SHP77 (cell line): ENCODE data around the gene DMRTB1.

Source experiments
- DNase-seq, 2 experiments: peaks; one replicate each; lab custom pipeline; 2025; lab: John Stamatoyannopoulos, UW

Gene DMRTB1

DNA sequence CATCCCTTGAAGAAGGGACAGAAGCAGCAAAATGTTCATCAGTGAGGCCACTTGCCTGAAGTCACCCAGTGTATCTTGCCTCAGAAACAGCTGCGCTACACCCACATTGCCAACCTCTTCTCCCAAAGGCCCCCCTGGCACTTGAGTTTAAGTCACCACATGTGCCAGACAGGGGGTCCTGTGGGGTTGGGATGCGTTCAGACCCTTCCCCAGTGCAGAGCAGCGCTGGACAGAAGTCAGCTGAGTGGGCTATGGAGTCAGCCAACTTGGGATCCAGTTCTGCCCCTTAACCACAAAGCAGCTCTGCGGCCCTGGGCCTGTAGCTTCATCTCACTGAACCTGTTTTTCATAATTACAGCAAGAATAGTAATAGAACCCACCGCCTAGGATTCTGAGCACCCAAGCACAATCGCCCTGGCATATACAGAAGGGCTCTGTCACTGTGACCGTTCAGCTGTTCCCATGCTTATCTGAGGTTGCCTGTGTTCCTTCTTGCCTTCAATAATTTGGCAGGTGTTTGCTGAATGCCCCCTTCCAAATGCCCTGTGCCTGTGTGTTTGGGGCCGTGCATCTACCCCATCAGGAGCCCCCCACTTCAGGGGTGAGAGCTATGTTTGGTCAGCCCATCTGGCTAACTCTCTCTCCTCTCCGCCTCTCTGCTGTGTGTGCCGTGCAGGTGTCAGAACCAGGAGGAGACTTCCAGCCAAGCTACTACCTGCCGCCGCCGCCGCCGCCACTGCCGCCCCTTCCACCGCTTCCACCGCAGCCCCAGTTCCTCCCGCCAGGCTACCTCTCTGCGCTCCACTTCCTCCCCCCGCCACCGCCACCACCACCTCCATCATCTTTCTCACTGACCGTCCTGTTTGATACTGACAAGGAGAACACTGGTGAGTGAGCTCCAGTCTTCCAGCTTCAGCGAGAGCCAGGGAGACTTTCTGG lies 5.0 kb downstream of the DMRTB1 start:
- no peak for DNase-seq

DNA sequence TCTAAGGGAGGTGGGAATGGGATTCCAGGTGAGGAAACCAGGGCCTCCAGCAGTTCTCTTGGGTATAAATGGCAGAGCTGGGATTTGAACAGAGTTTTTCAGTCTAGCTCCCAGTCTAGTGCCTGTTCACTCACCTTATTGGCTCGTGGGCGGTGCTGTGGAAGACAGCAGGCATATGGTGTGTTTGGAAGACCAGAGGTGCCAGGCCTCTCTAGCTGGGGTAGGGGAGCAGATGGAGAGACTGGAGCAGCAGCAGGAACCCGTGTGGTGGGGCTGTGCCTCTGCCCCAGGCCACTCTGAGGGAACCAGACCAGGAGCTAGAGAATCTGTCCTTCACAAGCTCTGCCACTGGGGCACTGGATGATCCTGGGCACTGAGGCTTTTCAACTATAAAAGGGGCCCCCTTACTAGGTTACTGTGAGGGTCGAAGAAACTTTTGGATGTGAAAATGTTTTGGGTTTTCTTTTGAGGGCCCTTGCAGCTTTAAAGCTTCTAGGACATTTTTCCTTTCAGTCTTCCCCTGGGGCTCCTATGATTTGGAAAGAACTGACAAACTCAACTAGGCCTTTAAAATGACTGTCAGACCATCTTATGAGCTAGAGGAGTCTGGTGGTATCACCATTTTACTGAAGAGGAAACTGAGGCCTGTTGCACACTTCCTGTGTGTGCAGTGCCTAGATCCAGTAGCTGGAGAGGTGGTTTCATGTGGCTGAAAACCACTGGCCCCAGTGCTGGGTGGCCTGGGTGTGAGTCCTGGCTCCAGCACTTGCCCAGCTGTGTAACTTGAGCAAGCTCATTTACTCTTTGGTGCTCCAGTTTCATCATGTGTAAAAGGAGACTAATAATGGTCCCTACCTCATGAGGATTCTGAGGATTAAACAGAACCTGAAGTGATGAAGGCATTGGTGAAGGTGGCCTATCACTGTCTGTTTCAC lies 6.1 kb downstream of the DMRTB1 start:
- DNase-seq = no peak

DNA sequence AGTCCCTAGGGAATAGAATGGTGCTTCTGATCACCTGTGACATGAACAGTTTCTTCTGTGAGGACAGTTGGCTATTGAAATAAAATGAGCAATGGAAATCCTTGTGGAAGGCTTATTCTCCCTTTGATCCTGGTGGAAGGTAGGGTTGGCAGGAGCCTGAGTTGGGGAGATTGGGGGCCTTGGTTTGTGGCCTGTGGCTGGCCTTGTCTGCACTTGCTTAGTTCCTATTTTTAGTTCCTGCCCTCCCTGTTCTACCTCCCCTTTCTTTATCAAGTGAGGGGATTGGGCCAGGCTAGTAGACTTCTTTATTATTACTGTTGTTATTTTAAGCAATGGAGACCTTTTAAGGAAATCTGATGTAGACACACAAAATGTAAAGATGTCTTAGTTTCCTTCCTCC lies 8.2 kb downstream of the DMRTB1 start:
- DNase-seq = no peak

DNA sequence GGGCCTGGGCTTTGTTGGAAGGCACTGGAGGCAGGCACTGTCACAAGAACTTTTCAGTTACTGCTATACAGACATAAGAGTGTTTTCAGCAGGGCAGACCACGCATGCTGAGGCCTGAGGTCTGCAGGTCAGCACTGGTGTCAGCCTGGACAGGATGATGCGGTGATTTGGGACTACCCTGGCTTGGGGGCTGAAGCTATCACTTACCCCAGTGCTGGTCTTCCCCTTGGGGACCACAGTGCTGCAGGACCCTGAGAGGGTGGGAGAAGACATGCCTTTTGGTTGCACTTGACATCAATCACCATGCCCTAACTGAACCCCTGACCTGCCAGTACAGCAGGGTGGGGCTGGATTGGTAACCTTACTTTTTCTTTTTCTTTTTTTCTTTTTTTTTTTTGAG lies 9.2 kb downstream of the DMRTB1 start:
- DNase-seq = no peak

DNA sequence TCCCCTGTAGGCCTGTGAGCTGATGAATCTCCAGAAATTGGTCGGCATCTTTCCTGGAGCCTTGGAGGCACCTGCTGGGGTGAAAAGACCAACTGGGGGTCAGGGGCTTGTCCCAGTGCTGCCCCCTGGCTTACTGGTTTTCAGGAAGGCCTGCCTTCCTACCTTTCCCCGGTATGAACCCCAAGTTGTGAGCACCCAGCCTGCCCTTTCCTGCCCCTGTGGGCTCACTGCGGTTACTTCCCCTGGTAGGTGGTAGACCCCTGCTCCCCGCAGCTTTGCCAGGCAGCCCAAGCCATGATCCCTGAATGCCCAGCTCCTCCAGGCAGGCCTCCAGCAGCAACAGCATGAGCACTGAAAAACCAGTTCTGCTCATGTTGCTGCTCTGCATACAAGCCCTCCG lies 10.2 kb downstream of the DMRTB1 start:
- DNase-seq = no peak

DNA sequence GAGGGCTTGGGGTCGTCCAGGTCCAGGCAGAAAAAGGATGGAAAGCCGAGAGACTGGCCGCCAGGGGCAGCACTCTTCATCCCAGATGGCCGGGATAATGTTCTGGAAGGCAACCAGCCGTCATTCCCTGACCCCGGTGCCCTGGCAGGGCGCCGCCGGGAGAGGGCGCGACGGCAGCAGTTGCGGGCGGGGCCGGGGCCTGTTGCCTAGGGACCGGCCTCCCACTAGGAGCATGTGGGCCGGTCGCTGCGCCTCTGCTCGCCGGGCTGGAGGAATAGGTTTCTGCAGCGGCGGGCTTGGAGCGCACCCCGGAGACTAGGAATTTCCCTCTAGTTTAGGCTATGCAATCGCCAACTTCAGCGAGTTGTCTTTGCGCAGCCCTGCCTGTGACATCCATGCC lies 11.0 kb downstream of the DMRTB1 start:
- DNase-seq = peak; percentile 23 to 27

DNA sequence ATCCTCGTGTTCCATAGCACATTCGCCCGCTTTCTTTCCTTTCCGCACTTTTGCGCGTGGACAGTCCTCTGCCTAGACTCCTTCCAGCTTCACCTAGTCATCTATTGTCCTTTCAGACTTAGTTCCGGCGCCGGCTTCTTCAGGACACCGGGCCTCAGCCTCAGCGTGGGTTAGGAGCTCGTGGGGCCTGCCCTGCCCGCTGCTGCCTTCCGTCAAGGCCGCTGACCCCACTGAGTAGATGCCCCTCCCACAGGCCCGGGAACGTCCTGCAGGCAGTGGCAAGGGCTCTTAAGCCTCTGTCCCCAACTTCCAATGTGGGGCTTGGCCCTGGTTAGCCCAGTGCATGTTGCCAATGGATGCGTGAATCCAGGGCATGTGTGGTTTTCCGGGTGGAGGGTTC lies 11.4 kb downstream of the DMRTB1 start:
- no peak for DNase-seq

DNA sequence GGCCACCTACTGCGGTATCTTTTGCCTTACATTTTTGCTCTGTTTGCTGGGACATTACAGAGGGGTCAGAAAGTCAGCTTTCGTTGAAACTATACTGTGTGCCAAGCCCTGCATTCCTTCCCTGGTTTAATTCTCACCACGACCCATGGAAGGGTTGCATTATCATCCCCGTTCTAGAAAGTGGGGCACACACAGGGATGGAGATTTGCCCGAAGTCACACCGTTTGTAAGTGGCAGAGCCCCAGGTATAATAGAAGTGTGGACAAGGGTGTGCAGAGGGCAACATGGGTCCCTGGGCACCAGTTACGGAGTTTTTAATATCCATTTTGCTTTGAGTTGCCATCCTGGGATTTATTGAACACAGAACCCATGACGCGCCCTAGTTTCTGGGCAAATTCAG lies 11.8 kb downstream of the DMRTB1 start:
- no peak for DNase-seq

DNA sequence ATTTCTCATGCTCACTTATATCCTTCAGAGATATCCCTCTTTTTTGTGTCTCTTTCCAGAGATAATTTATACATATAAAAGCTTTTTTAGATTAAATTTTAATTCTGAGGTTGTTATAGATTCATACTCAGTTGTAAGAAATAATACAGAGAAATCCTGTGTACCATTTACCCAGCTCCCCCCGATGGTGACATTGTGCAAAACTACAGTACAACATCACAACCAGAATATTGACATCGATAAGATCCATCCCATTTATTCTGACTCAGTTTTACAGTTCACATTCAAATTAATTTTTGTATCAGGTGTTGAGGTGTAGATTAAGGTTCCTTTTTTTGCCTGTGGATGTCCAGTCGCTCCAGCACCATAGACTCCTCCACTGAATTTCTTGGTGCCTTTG lies 14.3 kb downstream of the DMRTB1 start:
- no peak for DNase-seq

DNA sequence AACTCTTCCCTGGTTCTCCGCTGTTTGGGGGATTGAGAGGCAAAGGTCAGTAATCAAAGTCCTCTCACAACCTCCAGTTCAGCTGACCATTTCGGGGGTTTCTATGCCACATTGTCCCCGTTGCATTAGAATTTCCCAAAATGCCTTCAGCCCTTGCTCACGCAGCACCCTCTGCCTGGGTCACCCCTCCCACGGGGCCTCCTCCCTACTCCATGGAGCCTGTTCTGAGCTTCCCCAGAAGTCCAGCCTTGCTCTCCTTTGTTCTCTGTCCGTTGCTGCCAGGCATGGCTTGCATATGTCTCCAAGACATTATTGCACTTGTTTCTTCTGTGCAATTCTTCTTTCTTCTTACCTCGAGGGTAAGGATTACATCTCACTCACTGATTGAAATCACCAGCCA lies 16.5 kb downstream of the DMRTB1 start:
- no peak for DNase-seq

DNA sequence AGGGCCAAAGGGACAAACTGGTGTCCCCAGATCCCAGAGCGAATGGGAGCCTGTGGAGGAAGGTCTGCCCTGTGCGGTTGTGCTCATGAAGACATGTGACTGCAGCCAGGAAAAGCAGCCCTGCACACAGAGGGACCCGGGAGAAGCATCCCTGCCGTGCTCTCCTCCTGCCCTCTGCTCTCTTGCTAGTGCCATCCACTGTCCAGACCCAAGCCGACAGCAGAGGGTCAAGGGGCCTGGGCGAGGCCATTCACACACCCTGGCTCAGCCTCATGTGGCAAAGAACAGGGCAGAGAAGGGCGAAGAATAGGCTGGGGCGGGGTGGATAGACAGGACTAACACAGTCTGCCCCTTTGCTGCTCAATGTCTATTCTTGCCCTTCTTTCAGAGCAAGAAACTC lies 17.4 kb downstream of the DMRTB1 start:
- DNase-seq = no peak

DNA sequence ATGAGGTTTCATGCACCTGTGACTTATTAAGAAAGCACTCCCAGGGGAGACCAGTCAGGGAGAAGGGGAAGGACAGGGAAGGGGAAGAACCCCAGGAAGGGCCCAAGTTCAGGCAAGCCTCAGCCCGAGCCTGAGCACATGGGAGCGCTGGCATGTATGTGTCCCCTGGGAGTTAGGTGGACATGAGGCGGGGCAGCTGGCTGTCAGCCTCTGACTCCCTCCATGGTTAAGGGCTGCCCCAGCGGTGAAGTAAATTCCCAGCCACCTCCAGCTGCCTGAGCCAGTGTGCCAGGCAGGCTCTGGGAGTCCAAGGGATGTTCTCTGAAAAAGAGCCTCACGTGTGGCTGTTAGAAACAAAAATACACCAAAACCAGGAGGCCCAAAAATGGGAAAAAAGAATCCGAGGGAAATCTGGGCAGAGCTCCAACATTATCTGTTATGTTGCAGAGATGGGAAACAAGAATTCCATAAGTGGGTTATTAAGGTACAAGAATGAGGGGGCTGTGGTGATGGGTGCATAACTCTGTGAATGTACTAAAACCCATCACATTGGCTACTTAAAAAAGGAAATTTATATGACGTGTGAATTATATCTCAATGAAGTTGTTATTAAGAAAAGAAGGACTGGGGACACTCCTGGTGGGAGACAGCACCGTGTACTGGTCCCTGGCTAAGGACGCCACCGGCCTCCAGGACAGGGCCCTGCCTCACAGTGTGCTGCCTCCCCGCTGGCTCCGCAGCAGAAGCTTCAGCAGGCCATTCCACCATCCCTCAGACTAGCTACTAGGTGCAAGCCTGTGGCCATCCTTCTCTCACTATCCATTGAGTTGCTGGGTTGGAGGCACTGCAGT lies 18.7 kb downstream of the DMRTB1 start:
- no peak for DNase-seq

DNA sequence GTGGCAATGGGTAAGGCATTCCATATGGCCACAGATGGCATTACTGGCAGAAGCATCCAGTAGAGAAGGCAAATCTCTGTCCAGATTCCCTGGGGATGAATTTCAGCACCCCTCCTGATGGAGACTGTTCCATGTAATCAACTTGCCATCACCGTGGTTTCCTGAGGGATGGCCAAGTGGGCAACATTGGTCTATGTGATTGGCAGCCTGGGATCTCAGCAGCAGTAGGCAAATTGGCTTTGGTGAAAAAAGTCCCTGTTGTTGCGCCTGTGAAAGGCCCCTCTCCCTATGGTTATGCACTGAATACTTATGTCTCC lies 19.3 kb downstream of the DMRTB1 start:
- DNase-seq = no peak

DNA sequence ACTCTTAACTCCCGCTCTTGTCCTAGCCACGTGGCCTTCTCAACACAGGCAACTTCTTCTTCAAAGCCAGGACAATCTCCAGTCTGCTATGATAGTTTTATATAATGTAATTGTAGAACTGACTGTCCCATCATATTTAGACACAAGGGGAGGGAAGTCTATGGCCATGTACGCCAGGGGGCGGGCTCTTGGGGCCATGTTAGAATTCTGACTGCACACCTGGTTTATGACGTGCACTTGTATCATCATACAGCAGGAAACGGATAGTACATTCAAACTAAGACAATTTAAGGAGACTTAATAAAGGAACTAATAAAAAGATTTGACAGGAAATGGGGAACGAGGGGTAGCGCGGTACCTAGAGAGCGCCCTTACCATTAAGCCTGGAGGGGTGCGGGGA lies 21.5 kb downstream of the DMRTB1 start:
- DNase-seq = no peak

DNA sequence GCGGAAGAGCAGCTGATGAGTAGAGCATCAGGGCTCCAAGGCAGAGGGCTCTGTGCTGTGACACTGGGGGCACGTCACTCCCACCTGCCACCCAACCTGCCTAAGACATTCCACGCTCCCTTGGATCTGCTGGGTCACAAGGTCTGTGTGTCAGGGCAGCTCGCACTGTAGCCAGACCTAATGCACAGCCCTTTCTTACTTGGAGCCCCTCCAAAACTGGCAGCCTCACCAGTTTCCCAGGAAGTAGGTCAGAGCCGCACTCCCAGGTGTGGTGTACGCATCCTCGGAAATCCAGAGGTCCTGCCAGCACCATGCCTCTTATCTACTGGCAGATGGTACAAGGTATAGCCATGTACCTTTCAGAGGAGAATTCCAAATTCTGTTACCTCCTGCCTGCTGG lies 22.3 kb downstream of the DMRTB1 start:
- DNase-seq = no peak

DNA sequence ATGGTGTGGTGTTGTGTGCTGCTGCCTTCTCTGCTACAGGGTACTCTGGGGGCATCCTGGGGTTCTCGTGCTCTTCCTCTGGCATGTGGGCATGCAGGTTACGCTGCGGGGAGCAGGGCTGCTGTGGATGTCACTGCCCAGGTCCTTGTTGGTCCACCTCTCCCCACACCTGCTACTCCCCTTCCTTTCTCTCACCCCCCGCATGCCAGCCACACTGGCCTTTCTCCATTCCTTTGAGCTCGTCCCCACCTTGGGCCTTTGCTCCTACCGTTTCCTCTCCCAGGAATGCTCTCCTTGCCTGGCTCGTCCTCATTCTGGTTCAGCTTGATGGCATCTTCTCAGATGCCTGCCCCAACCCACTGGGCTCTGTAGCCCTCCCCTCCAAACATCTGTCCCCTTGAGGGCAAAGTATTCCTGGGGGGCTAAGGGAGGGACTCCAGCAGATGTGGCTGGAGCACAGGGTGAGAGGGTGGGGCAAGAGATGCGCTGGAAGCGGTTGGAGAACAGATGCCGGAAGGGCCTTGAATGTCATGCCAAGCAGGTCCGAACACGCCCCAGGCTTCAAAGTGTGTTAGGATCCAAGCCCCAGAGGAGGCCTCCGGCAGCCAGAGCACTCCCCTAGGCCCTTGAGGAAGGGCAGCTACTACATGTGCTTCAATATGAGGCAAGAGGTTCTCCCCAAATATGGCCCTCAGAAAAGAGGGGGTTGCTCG lies 23.4 kb downstream of the DMRTB1 start:
- peak in 1 of 2 experiments; percentile 26 for DNase-seq

DNA sequence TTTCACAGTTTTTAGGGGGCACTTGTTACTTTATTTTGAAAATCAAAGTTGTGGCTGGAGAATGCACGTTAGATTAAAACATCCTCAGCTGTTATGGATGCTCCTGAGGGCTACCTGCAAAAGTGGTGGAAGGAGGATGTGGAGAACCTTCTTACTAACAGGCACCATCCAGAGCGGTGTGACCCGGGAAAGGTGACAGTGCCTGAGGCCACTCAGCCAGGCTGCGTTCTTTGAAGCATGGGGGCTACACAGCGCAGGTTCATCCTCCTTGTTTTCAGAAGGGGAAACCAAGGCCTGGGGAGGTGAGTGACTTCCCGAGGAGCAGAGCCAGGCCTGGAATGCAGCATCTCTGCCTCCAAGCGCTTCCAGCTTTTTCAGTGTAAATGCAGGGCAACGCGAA lies 24.0 kb downstream of the DMRTB1 start:
- DNase-seq = no peak

DNA sequence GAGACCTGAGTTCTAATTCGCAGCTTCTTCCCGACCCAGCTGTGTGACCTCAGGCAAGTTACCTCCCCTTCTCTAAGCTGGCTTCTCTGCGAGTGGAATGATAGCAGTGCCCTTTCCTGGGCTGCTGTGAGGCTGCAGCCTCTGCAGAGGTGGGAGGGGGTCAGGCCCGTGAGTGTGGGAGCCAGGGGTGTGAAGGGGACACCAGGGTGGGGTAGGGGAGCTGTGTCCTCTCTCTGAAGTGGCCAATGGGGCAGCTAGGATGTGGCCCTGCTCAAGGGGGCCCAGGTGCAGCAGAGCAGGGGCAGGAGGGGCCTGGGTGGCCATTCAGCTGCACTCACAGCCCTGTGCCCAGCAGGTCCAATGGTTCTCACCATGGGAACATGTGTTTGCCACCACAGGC lies 24.5 kb downstream of the DMRTB1 start:
- DNase-seq = no peak

DNA sequence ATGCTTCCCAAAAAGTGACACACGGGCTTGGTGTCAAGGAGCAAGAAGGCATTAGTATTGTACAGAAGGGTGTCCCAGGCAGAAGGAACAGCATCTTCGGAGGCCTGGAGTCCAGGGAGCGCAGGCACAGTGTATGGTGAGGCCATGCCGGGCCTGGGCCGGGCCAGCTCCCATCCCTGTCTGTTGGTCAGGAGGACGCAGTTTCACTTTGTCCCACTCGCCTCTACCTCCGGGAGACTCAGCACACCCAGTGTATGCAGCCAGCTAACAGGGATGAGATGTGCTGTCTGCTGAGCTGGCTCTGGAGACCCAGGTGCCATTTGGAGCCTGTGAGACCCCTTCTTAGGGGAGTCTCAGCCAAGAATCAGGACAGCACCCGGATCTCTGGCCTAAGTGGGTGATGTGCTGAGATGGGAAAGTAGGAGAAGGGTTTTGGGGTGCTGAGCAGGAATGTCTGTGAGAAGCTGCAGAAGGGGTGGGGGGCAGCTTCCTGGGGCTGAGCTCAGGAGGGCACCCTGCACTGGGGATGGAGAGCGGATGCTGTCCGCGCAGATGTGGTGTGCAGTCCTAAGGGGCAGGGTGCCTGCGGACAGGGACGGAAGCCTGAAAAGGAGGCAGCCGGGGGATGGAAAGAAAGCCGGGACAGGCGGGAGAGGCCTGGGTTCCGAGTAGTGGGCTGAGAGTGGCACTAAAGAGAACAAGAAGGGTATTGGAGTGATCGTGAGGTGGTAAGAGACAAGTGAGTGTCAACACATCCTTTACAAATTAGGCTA lies 25.7 kb downstream of the DMRTB1 start:
- no peak for DNase-seq

DNA sequence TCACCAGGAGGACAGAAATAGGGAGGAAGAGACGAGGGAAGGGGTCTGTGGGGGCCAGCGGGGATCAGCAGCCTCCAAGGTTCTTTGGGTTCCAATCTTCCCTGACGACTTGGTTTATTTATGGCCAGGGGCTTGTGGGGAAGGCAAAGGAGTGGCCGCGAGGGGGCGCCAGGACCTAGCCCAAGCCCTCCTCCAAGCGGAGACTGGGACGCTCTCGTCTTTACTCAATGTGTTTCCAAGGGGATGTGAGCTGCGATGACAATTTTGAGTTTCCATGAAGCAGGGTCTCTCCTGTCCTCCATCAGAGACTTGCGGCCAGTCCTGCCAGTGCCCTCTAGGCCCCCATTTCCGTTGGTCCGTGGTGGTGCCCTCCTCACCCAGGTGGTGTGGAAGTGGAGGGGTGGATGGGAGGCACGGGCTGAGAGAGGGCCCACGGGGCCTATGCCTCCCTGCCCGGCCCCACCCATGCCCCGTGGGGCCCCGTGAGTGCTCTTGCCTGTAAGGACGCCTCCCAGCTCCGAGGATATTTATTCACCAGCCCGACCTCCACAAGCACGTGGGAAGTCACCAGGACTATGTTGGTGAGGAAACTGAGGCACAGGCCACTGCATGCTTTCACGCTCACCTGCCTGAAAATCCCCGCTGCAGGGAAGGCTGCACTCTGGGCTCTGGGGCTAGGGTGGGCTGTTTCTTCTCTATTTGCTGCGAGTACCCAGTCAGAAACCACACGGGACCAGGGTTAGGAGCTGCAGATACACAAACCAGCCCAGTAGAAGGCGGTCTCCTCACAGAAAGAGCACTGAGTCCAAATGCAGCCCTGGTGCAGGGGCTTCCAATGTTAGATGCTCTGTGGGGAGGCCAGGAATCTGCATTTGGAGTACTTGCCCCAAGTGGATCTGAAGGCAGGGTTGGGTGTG lies 26.5 kb downstream of the DMRTB1 start:
- peak; percentile 43 to 77 for DNase-seq
